Fibroblast of lung (primary cell): ENCODE measurements around the gene SH2D3C. TPM values are rescaled to one million over a fixed set of nuclear protein-coding genes. Genes with fewer than 3 reads are reported as not detected.
A peak's percentile ranks its signal among the peaks of the same experiment; 100 is the strongest.

Source experiments
- DNase-seq, 2 donors: peaks; one replicate each; pipeline versions ENCODE4 v3.0.0 to v3.0.0-alpha.2; 2010; ENCODE audit warnings: low read depth in 2 of 2
- H2AFZ ChIP-seq: 2 replicates; pipeline ENCODE4 v1.5.1; 2012; ENCODE audit warnings: low read length, control low read depth, inconsistent platforms
- H3K27ac ChIP-seq: 2 replicates; pipeline ENCODE4 v1.5.1; 2011; ENCODE audit warnings: low read length, control low read depth; ENCODE audit not compliant: insufficient read depth
- H3K27me3 ChIP-seq: 2 replicates; pipeline ENCODE4 v1.5.1; 2011; ENCODE audit warnings: mild to moderate bottlenecking, low read length; ENCODE audit not compliant: control insufficient read depth, insufficient read depth
- H3K36me3 ChIP-seq: 2 replicates; pipeline ENCODE4 v1.5.1; 2011; ENCODE audit warnings: low read length; ENCODE audit not compliant: control insufficient read depth, insufficient read depth
- H3K4me1 ChIP-seq: 2 replicates; pipeline ENCODE4 v1.5.1; 2011; ENCODE audit warnings: low read length; ENCODE audit not compliant: control insufficient read depth, insufficient read depth; ENCODE audit errors: extremely low read depth
- H3K4me2 ChIP-seq: 2 replicates; pipeline ENCODE4 v1.5.1; 2011; ENCODE audit warnings: low read length, control low read depth; ENCODE audit not compliant: insufficient read depth; ENCODE audit errors: extremely low read depth
- H3K4me3 ChIP-seq, 4 experiments: fragments of 200-600 bp in 1 of 4; sonication (generic) in 1 of 4; replicated peaks in 1 of 4; 2 replicates each; pipeline ENCODE4 v1.5.1; 2011 to 2016; ENCODE audit warnings: low read length in 4 of 4, low read depth in 3 of 4, mild to moderate bottlenecking in 3 of 4, control low read depth in 2 of 4, inconsistent platforms in 1 of 4, mixed read lengths in 1 of 4; ENCODE audit not compliant: insufficient read depth in 1 of 4; ENCODE audit errors: control extremely low read depth in 1 of 4
- H3K79me2 ChIP-seq: 2 replicates; pipeline ENCODE4 v1.5.1; 2012; ENCODE audit warnings: mild to moderate bottlenecking, low read length, inconsistent platforms; ENCODE audit not compliant: control insufficient read depth, insufficient read depth
- H3K9ac ChIP-seq: 2 replicates; pipeline ENCODE4 v1.5.1; 2011; ENCODE audit warnings: mild to moderate bottlenecking, low read length, control low read depth; ENCODE audit not compliant: insufficient read depth
- H3K9me3 ChIP-seq: 2 replicates; pipeline ENCODE4 v1.5.1; 2012; ENCODE audit warnings: low read depth, low read length; ENCODE audit not compliant: control insufficient read depth, insufficient read depth
- H4K20me1 ChIP-seq: 2 replicates; pipeline ENCODE4 v1.5.1; 2011; ENCODE audit warnings: low read length; ENCODE audit not compliant: control insufficient read depth, insufficient read depth; ENCODE audit errors: extremely low read depth
- EZH2 ChIP-seq: IDR thresholded peaks from 2 replicates; pipeline ENCODE4 v1.5.1; 2012; ENCODE audit warnings: low read length, control low read depth, mild to moderate bottlenecking; ENCODE audit errors: missing control alignments
- polyA plus RNA-seq, 2 donors: library from polyadenylated mRNA; depleted of rRNA in 1 of 2; stranded (reverse) in 1 of 2; unstranded in 1 of 2; fragments of >200 nt; gene quantifications; 2 replicates each; pipeline ENCODE4 v1.2.1, GENCODE V29; 2011 to 2012; ENCODE audit warnings: missing spikeins in 1 of 2
- total RNA-seq: library from RNA; depleted of rRNA; stranded (reverse); fragments of >200 nt; gene quantifications from 2 replicates; pipeline ENCODE4 v1.2.1, GENCODE V29; 2014
- TF ChIP-seq, protein P1 (sequence below), 2 donors: IDR thresholded peaks in 1 of 2; conservative IDR thresholded peaks in 1 of 2; 1 replicate in 1 of 2; 2 replicates in 1 of 2; pipeline ENCODE4 v1.5.1; 2011 to 2012; ENCODE audit warnings: low read length in 2 of 2, control low read depth in 1 of 2, inconsistent platforms in 1 of 2, low read depth in 1 of 2, mild to moderate bottlenecking in 1 of 2

The SH2D3C gene
- total and polyA plus RNA-seq, 2 donors (not counting 1 experiment from before 2014, with no cell fraction given) = 1.2 TPM; not detected in 1

DNA sequence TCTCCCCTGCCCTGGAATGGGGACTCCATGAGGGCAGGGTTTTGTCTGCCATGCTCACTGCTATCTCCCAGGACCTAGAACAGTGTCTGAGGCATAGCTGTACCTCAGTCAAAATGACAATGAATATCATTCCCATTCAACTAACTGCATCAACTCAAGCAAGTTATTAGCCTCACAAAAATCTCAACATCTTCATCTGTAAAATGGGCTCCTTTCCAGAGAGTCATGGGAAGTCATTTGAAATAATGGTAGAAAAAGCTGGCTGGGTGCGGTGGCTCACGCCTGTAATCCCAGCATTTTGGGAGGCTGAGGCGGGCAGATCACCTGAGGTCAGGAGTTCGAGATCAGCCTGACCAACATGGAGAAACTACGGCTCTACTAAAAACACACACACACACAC, 9.4 kb downstream of the SH2D3C start:
- no peaks in the 10 kb centered on the region for H3K36me3 ChIP-seq
- H2AFZ ChIP-seq = no peak overlapping the region
- no peak overlapping the region for H3K4me3 ChIP-seq
- peaks cover 12% of the 10 kb centered on the region for H3K4me1 ChIP-seq
- no peaks in the 10 kb centered on the region for H3K9me3 ChIP-seq
- H3K79me2 ChIP-seq = no peaks in the 10 kb centered on the region
- no peak overlapping the region for H3K9ac ChIP-seq
- peaks cover 4% of the 10 kb centered on the region for H3K27me3 ChIP-seq
- TF ChIP-seq, protein P1, sequence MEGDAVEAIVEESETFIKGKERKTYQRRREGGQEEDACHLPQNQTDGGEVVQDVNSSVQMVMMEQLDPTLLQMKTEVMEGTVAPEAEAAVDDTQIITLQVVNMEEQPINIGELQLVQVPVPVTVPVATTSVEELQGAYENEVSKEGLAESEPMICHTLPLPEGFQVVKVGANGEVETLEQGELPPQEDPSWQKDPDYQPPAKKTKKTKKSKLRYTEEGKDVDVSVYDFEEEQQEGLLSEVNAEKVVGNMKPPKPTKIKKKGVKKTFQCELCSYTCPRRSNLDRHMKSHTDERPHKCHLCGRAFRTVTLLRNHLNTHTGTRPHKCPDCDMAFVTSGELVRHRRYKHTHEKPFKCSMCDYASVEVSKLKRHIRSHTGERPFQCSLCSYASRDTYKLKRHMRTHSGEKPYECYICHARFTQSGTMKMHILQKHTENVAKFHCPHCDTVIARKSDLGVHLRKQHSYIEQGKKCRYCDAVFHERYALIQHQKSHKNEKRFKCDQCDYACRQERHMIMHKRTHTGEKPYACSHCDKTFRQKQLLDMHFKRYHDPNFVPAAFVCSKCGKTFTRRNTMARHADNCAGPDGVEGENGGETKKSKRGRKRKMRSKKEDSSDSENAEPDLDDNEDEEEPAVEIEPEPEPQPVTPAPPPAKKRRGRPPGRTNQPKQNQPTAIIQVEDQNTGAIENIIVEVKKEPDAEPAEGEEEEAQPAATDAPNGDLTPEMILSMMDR (conservative IDR thresholded peaks at IDR 0.05 in 1 of 2, IDR thresholded peaks at IDR 0.05 in 1 of 2; ENCODE audit: low read depth in 1 of 2, low read length in 2 of 2) = no peak
- no peak for DNase-seq
- no peak overlapping the region for H3K4me2 ChIP-seq
- H3K27ac ChIP-seq = no peak overlapping the region
- no peaks in the 10 kb centered on the region for H4K20me1 ChIP-seq

GRCh38 chr9:127768698-127769097, 9.8 kb downstream of the SH2D3C start:
- Histone ChIP-seq H3K27me3 (peaks cover 2% of the 10 kb centered on the region), H3K4me1 (peaks cover 12% of the 10 kb centered on the region), H3K4me2 (no peak overlapping the region), H3K27ac (no peak overlapping the region), H3K4me3 (no peak overlapping the region), H3K79me2 (no peaks in the 10 kb centered on the region), H3K9ac (no peak overlapping the region), H2AFZ (no peak overlapping the region), H4K20me1 (no peaks in the 10 kb centered on the region), H3K9me3 (no peaks in the 10 kb centered on the region), H3K36me3 (no peaks in the 10 kb centered on the region)
- no peak for DNase-seq
- TF ChIP-seq, protein P1 (conservative IDR thresholded peaks at IDR 0.05 in 1 of 2, IDR thresholded peaks at IDR 0.05 in 1 of 2; ENCODE audit: low read depth in 1 of 2, low read length in 2 of 2) = no peak
- TF ChIP-seq EZH2 = no peak

GRCh38 chr9:127767909-127768331, 10.5 kb downstream of the SH2D3C start:
- H3K4me2 ChIP-seq = no peak overlapping the region
- H3K36me3 ChIP-seq = no peaks in the 10 kb centered on the region
- H3K79me2 ChIP-seq = no peaks in the 10 kb centered on the region
- H3K9ac ChIP-seq = peak overlapping the region; percentile 44
- TF ChIP-seq EZH2 = no peak
- TF ChIP-seq, protein P1 (conservative IDR thresholded peaks at IDR 0.05 in 1 of 2, IDR thresholded peaks at IDR 0.05 in 1 of 2; ENCODE audit: low read depth in 1 of 2, low read length in 2 of 2) = no peak
- H3K27me3 ChIP-seq = peaks cover 6% of the 10 kb centered on the region
- no peaks in the 10 kb centered on the region for H3K9me3 ChIP-seq
- H3K4me3 ChIP-seq = no peak overlapping the region
- H3K4me1 ChIP-seq = peaks cover 12% of the 10 kb centered on the region
- peak in 1 of 2 donors; percentile 45 for DNase-seq
- peak overlapping the region; percentile 41 for H3K27ac ChIP-seq
- no peak overlapping the region for H2AFZ ChIP-seq
- no peaks in the 10 kb centered on the region for H4K20me1 ChIP-seq
